Measurements from ENCODE around the gene ARL15. TPM values are rescaled to one million over a fixed set of nuclear protein-coding genes. Genes with fewer than 3 reads are reported as not detected.

ARL15 gene
- total and polyA plus RNA-seq, 2 of the 8 experiments (the other 6 are each of a cell fraction or from before 2014, with no cell fraction given) = 9.9 to 21.2 TPM

DNA sequence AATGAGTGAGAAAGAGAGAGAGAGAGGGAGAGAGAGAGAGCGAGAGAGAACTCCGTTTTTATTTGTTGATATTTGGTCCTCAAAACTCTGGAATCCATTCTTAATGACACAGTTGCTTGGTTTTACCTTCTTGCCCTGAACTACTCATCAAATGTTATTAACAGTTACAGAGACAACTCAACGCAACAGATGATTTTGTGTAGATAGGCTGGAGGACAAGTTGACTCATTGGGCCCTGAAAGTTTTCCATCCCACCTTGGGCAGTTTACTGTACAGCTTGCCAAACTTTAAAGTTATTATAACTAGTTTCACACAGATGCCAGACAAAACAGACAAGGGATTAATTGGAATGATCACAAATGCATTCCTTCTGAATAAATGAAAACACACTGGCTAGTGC is 339.9 kb downstream of the ARL15 start (continued):
- TF ChIP-seq, protein P1, sequence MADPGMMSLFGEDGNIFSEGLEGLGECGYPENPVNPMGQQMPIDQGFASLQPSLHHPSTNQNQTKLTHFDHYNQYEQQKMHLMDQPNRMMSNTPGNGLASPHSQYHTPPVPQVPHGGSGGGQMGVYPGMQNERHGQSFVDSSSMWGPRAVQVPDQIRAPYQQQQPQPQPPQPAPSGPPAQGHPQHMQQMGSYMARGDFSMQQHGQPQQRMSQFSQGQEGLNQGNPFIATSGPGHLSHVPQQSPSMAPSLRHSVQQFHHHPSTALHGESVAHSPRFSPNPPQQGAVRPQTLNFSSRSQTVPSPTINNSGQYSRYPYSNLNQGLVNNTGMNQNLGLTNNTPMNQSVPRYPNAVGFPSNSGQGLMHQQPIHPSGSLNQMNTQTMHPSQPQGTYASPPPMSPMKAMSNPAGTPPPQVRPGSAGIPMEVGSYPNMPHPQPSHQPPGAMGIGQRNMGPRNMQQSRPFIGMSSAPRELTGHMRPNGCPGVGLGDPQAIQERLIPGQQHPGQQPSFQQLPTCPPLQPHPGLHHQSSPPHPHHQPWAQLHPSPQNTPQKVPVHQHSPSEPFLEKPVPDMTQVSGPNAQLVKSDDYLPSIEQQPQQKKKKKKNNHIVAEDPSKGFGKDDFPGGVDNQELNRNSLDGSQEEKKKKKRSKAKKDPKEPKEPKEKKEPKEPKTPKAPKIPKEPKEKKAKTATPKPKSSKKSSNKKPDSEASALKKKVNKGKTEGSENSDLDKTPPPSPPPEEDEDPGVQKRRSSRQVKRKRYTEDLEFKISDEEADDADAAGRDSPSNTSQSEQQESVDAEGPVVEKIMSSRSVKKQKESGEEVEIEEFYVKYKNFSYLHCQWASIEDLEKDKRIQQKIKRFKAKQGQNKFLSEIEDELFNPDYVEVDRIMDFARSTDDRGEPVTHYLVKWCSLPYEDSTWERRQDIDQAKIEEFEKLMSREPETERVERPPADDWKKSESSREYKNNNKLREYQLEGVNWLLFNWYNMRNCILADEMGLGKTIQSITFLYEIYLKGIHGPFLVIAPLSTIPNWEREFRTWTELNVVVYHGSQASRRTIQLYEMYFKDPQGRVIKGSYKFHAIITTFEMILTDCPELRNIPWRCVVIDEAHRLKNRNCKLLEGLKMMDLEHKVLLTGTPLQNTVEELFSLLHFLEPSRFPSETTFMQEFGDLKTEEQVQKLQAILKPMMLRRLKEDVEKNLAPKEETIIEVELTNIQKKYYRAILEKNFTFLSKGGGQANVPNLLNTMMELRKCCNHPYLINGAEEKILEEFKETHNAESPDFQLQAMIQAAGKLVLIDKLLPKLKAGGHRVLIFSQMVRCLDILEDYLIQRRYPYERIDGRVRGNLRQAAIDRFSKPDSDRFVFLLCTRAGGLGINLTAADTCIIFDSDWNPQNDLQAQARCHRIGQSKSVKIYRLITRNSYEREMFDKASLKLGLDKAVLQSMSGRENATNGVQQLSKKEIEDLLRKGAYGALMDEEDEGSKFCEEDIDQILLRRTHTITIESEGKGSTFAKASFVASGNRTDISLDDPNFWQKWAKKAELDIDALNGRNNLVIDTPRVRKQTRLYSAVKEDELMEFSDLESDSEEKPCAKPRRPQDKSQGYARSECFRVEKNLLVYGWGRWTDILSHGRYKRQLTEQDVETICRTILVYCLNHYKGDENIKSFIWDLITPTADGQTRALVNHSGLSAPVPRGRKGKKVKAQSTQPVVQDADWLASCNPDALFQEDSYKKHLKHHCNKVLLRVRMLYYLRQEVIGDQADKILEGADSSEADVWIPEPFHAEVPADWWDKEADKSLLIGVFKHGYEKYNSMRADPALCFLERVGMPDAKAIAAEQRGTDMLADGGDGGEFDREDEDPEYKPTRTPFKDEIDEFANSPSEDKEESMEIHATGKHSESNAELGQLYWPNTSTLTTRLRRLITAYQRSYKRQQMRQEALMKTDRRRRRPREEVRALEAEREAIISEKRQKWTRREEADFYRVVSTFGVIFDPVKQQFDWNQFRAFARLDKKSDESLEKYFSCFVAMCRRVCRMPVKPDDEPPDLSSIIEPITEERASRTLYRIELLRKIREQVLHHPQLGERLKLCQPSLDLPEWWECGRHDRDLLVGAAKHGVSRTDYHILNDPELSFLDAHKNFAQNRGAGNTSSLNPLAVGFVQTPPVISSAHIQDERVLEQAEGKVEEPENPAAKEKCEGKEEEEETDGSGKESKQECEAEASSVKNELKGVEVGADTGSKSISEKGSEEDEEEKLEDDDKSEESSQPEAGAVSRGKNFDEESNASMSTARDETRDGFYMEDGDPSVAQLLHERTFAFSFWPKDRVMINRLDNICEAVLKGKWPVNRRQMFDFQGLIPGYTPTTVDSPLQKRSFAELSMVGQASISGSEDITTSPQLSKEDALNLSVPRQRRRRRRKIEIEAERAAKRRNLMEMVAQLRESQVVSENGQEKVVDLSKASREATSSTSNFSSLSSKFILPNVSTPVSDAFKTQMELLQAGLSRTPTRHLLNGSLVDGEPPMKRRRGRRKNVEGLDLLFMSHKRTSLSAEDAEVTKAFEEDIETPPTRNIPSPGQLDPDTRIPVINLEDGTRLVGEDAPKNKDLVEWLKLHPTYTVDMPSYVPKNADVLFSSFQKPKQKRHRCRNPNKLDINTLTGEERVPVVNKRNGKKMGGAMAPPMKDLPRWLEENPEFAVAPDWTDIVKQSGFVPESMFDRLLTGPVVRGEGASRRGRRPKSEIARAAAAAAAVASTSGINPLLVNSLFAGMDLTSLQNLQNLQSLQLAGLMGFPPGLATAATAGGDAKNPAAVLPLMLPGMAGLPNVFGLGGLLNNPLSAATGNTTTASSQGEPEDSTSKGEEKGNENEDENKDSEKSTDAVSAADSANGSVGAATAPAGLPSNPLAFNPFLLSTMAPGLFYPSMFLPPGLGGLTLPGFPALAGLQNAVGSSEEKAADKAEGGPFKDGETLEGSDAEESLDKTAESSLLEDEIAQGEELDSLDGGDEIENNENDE (IDR thresholded peaks at IDR 0.05; ENCODE audit: insufficient replicate concordance, low read length) = no peak
- TF ChIP-seq CREB1 (IDR thresholded peaks at IDR 0.05) = no peak

All from H1 (cell line).